Thoracic aorta (tissue), 2 donors: ENCODE data around the gene SPECC1L. TPM values are rescaled to one million over a fixed set of nuclear protein-coding genes. Genes with fewer than 3 reads are reported as not detected.
A peak's percentile ranks its signal among the peaks of the same experiment; 100 is the strongest.
"Not testable (repeated sequence)": the region's sequence is repeated elsewhere in the genome, so short reads cannot be mapped to it uniquely, and the experiment has no call there.

Experiments used
- ATAC-seq: fragments of 150-250 bp; one replicate; pipeline ENCODE4 v1.8.0; 2017; ENCODE audit warnings: low read depth; ENCODE audit not compliant: insufficient number of reproducible peaks, low FRiP score
- DNase-seq: peaks from one replicate; pipeline ENCODE4 v3.0.0-alpha.2; 2020; ENCODE audit warnings: low spot score
- H3K27ac ChIP-seq, 2 donors: fragments of 200-600 bp; sonication (generic); 1 replicate in 1 of 2; 2 replicates in 1 of 2; pipeline ENCODE4 v1.5.1; 2016; ENCODE audit warnings: mild to moderate bottlenecking in 2 of 2, moderate library complexity in 2 of 2
- H3K27me3 ChIP-seq: fragments of 200-600 bp; sonication (generic); replicated peaks from 2 replicates; pipeline ENCODE4 v1.6.0; 2016; ENCODE audit warnings: mild to moderate bottlenecking; ENCODE audit not compliant: insufficient read depth
- H3K36me3 ChIP-seq: fragments of 200-600 bp; sonication (generic); one replicate; pipeline ENCODE4 v1.5.1; 2016
- H3K4me1 ChIP-seq, 2 donors: fragments of 200-600 bp; sonication (generic); 1 replicate in 1 of 2; 2 replicates in 1 of 2; pipeline versions ENCODE4 v1.5.1 to v1.6.0; 2016; ENCODE audit warnings: low read depth in 2 of 2, mild to moderate bottlenecking in 1 of 2; ENCODE audit not compliant: control insufficient read depth in 1 of 2
- H3K4me3 ChIP-seq: fragments of 200-600 bp; sonication (generic); 2 replicates; pipeline ENCODE4 v1.5.1; 2016; ENCODE audit warnings: mild to moderate bottlenecking
- H3K9me3 ChIP-seq: fragments of 200-600 bp; sonication (generic); 2 replicates; pipeline ENCODE4 v1.5.1; 2016
- CTCF ChIP-seq: fragments of 200-600 bp; sonication (generic); IDR thresholded peaks from one replicate; pipeline ENCODE4 v1.5.1; 2019; ENCODE audit warnings: antibody characterized with exemption
- total RNA-seq, 2 donors: library from RNA; depleted of rRNA; stranded (reverse); fragments of >200 nt; gene quantifications; one replicate each; pipeline versions ENCODE4 v1.1.0 to v1.2.3, GENCODE V29; 2016

The SPECC1L gene
- total RNA-seq, 2 donors from 2014 or later, result 49.4 to 50.0 TPM

- Histone ChIP-seq H3K9me3 (no peaks in the 10 kb centered on the region), H3K27me3 (no peaks in the 10 kb centered on the region), H3K36me3 (no peaks in the 10 kb centered on the region), H3K27ac (no peak overlapping the region), H3K4me1 (peaks cover 12 to 54% of the 10 kb centered on the region in 2 donors), H3K4me3 (no peak overlapping the region)
- no peak for TF ChIP-seq CTCF
- DNase-seq (no peak), ATAC-seq (no peak)
Measured at GRCh38 chr22:24285245-24285644, 14.6 kb downstream of the SPECC1L start.

- peaks cover 28 to 73% of the 10 kb centered on the region in 2 donors for H3K4me1 ChIP-seq
- H3K9me3 ChIP-seq, H3K4me3 ChIP-seq, H3K27me3 ChIP-seq, ATAC-seq, DNase-seq, H3K36me3 ChIP-seq: not testable (repeated sequence)
- peak overlapping the region; percentile 24 to 86 for H3K27ac ChIP-seq
Measured at GRCh38 chr22:24287212-24287611, 16.6 kb downstream of the SPECC1L start.

- not testable (repeated sequence) for H3K4me3 ChIP-seq, ATAC-seq, H3K36me3 ChIP-seq, H3K27me3 ChIP-seq, DNase-seq, H3K9me3 ChIP-seq
- Histone ChIP-seq H3K27ac (peak overlapping the region; percentile 24 to 86), H3K4me1 (peaks cover 28 to 79% of the 10 kb centered on the region in 2 donors)
Measured at GRCh38 chr22:24287801-24288200, 17.2 kb downstream of the SPECC1L start.

GRCh38 chr22:24289114-24289513 lies 18.5 kb downstream of the SPECC1L start:
- Histone ChIP-seq H3K27ac (peak overlapping the region; percentile 80 to 86), H3K9me3 (no peaks in the 10 kb centered on the region)

GRCh38 chr22:24289741-24290163 lies 19.1 kb downstream of the SPECC1L start:
- peak overlapping the region; percentile 80 to 86 for H3K27ac ChIP-seq
- peak overlapping the region; percentile 39 for H3K4me3 ChIP-seq
- DNase-seq (no peak), ATAC-seq (no peak)
- no peaks in the 10 kb centered on the region for H3K27me3 ChIP-seq
- TF ChIP-seq CTCF, result no peak
- peaks cover 28 to 81% of the 10 kb centered on the region in 2 donors for H3K4me1 ChIP-seq
- no peaks in the 10 kb centered on the region for H3K9me3 ChIP-seq
- H3K36me3 ChIP-seq, result no peaks in the 10 kb centered on the region

More at GRCh38 chr22:24289114-24289513, 18.5 kb downstream of the SPECC1L start:
- TF ChIP-seq CTCF, result no peak
- H3K4me1 ChIP-seq, result peaks cover 28 to 85% of the 10 kb centered on the region in 2 donors
- ATAC-seq (no peak), DNase-seq (no peak)
- no peaks in the 10 kb centered on the region for H3K27me3 ChIP-seq
- H3K36me3 ChIP-seq, result no peaks in the 10 kb centered on the region
- H3K4me3 ChIP-seq, result peak overlapping the region; percentile 39

- no peak for TF ChIP-seq CTCF
- no peak overlapping the region for H3K4me3 ChIP-seq
- H3K4me1 ChIP-seq, result peaks cover 28 to 74% of the 10 kb centered on the region in 2 donors
Measured at GRCh38 chr22:24290459-24290858, 19.8 kb downstream of the SPECC1L start.

More at GRCh38 chr22:24290459-24290858, 19.8 kb downstream of the SPECC1L start:
- DNase-seq (no peak), ATAC-seq (no peak)
- Histone ChIP-seq H3K27ac (peak overlapping the region; percentile 80 to 86), H3K36me3 (no peaks in the 10 kb centered on the region), H3K9me3 (no peaks in the 10 kb centered on the region), H3K27me3 (no peaks in the 10 kb centered on the region)
